HG02938 (cell line): ENCODE results near the gene ABCC8.

Experiments
- ATAC-seq: cut with Tn5 transposase; IDR thresholded peaks from one replicate; pipeline ENCODE4 v1.9.1; 2021; ENCODE audit warnings: mild to moderate bottlenecking, moderate library complexity; ENCODE audit not compliant: unreplicated experiment

The ABCC8 gene

DNA sequence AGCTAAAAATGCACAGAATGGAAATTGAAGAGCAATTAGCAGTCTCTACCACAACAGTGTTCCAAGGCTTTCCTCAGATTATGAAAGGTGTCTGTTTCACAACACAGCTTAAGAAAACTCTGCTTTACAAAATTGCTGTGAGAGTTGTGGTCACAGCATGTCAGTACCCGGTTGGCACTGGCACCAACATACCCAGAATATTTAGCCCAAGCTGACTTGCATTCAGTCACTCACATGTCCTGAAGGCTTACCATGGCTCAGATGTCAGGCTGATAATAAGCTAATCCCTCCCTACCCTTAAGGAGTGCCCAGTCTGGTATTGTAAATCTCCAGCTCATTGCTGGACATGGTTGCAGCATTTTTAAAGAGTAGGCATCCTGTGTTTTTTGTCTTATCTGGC is 110.2 kb downstream of the ABCC8 start:
- ATAC-seq, result no peak

DNA sequence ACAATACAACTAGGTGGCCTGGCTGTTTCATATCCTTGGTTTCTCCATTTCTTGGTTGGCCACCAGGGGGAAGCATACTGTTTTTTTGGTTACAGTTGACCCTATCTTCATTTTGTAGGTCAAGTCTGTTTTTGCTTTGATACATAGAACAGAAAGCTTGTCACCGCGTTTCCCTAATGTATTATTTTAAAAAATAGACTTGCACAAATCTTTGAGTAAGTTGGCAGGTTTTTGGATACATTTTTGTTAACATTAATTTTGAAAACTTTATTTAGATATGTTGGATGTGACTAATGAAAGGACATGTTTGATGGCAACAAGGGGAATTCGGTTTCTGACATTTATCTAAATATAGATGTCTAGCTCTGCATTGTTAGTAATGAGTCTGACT is 122.0 kb downstream of the ABCC8 start:
- ATAC-seq, result peak; percentile 60

DNA sequence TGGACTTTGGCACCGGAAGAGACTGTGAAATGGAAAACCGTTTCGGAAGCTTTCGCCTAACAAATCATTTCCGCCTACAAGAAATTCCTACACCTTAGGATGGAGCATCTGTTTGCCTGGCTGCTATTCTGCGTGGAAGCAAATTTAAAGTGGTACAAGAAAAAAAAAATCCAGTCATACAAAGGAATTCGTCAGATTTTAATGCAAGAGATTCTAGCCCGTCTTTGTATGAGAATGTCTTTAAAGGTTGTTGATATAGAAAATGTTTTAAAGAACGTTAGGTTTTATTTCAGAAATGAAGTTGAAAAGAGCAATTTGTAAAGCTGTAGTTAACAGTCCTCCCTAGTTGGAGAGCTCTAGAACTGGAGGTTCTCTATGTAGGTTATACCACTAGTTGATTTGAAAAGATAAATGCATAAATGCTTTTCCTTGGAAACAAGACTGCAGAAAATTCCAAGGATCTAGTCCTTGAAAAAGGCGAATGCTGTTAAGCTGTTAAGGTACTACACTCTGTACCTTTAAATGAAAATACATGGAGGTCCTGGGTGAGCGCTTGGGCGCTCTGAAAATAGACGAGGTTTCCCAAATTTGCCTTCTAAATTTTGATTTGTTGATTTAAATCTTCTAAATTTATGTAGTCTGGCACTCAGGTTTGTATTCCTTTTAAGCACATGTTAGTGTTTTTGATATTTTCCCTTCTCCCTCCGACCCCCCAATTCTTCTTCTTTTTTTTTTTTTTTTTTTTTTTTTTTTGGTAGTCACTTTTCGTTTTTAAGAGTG is 122.6 kb downstream of the ABCC8 start:
- no peak for ATAC-seq

DNA sequence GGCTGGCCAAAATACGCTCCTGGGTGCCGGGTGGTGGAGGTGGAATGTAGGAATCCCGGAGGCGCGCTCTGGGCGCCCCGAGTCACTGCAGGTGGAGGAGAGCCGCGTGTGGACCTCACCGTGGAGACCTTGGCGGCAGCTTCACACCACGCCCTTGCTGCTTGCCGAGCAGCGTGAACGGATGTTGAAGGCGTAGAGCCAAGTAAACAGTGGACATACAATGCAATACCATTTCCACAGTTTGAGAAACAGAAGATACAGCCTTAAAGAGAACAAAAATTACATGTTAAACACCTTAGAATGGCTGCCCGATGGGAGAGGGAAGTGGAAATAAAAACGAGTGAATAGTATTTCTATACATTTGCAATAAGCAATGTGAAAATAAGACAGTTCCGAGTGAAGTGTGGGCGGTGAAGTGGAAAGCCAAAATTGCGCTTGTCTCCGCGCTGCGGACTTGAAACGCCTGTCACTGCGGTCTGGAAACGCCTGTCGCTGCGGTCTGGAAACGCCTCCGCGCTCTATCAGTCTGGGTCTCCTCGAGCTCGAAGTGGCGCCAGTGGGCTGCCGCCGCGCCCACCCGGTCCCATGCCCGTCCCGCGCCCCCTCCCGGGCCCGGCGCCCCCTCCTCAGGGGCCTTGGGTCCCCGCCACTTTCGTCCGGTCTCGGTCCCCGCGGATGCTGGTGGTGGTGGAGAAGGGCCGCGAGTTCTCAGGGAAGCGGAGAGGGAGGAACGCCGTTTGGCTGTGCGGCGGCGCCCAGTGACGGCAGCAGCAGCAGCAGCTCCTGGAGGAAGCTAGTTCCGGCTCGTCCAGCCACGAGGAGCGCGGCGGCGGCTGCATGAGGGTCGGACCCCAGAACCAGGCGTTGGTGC is 123.5 kb downstream of the ABCC8 start:
- no peak for ATAC-seq

DNA sequence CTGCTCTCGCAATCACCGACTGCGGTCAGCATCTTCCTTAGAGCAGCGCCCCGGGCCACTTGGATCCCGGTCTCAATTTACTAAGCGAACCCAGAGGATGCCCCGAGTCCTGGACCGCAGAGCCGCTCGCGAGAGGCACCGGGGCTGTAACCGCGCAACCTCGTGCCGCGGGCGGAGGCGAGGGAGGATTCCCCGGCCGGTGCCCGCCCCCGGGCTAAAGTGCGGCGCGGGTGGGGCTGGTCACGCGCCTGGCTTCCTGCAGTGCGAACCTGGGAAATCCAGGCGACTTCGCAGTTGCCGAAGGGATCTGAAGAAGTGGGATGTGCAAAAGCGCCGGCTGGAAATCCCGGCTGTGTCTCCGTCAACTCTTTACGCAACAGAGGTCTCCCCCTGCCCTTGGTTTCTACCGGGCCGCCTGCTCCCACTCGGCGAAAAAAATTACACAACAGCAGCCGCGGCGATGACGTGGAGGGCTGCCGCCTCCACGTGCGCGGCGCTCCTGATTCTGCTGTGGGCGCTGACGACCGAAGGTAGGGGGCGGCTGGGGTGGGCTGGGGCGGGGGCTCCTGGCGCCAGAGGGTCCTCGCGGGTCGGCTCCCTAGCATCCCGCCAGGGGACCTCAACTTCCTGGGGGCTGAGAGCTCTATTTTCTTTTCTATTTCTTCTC is 125.0 kb downstream of the ABCC8 start, which contains the start of gene NCR3LG1:
TSS of gene NCR3LG1 (plus strand) at position 291 of the 667 bp plus-strand sequence. CDS start at position 461, 170 bp downstream.
- no peak for ATAC-seq

DNA sequence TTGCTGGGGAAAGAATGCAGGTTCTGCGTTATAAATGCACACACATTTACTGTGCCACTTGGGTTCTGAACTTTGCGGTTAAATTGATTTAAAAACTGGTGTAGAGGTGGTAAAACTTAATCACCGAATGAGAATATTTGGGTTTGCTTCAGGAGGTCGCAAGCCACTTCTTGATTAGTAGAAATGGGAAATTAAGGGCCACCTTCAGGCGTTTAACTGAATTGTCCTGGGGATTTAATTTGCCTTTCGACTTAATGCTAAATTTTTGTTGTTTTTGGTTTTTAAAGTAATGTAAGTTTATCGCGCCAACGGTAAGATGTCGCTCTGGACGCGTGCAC is 125.5 kb downstream of the ABCC8 start:
- ATAC-seq, result no peak

DNA sequence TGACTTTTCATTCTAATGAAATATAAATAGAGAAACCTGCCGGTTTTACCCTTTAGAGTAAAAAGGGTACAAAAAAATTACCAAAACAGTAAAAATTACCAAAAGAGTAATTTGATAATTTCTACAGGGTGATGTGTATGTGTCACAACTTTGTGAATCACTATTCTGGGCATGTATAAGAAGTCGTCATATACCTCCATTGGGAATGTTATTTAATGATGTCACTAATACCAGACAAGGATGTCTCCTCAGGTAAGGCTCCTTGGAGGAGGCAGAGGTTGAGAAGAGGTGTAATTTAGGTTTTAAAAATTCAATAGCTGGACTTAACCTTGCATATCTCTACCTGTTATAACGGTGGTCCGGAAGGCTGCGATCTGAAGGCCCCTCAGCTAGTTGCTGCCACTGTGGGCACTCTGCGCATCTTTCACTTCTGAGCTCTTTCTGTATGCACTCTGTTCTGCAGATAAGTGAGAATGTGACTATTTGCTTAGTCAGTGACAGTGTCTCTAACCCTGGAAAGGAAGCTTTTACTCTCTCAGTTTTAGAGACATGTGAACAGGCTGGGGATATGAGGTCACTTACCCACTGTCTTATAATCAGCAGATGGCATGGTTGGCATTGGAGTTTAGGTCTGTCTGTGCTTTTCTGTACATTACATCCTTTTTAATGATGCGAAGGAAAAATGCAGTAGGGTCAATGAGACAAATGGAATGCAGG is 126.0 kb downstream of the ABCC8 start:
- no peak for ATAC-seq

DNA sequence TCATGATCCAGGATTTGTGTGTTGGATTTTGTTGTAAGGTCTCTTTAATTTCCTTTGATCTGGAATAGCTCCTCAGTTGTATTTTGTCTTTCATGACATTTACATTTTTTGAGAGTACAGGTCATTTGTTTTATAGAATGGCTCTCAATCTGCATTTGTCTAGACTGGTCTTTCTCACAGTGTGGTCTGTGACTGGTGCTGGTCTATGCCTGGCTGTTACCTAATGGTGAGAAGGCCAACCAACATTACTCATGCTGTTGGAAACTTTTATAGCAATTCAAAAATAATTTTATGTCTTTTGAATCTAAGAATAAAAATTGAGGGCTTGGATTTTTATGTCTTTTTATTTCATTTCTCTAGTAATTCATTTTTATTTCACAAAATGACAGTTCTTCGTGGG is 129.0 kb downstream of the ABCC8 start:
- no peak for ATAC-seq

DNA sequence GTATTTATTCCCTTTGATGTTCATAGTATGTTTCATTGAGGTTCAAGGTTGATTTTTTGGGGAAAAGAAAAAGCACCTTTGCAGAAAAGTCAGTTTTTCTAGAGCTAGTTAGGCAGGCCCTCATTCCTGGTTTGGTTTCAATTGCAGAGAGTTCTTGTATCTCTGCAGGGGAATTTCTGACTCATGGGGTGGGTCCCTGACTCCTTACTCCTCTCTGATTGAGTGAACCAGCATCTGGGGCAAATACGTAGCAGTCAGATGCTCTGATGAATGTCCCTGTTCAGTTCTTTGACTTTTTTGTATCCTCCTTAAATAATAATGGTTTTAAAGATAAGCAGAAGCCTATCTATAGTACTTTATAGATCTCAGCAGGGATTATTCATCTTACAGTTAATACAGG is 132.7 kb downstream of the ABCC8 start:
- ATAC-seq, result no peak

DNA sequence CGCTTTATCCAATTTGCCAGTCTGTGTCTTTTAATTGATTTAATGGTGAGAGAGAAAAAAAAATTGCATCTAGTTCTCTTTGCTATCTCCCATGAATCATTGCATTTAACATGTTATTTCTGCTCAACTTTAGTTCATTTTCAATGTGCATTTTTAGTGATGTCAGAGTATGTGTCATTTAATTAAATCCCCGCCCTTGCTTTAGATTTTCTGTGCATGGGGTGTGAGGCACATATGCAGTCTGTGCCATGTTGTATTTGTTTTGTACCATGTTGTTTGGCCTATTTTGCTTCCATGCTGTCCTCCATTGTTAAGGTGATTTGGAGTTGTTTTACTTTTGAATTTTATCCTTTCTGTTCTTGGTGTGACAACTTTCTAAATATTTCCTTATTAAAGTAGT is 133.4 kb downstream of the ABCC8 start:
- no peak for ATAC-seq
